ENCODE results near the gene DGKB. TPM values are rescaled to one million over a fixed set of nuclear protein-coding genes. Genes with fewer than 3 reads are reported as not detected.

Gene DGKB
- total and polyA plus RNA-seq, 8 donors = 0.20 to 260 (median 3.2) TPM; not detected in 4

DNA sequence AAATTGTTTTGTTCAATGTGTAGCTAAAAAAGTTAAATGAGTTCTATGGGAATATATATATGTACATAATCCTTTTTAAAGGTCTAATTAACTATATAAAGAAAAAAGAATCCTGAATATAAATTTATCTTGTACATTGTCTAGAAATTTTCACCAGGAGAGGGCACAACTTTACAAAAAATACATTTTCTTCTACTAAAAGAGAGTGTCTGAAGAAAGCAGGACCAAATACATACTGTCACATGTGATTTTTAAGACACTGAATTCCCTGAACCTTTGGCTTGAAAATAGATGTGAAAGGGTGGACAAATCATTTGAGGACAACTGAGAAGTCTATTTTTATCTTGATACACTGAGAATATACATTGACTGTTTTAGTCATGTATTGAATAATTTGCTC, 204.3 kb downstream of the DGKB start:
- Histone ChIP-seq H3K9me3 (no peaks in the 10 kb centered on the region), H3K27me3 (no peaks in the 10 kb centered on the region), H3K36me3 (no peaks in the 10 kb centered on the region), H3K4me1 (no peaks in the 10 kb centered on the region), H3K27ac (no peak overlapping the region), H3K4me3 (no peak overlapping the region)
- intact Hi-C loops (cut with DNase I; ENCODE audit: low total_unique reads) = loop anchor here (10.0 kb wide), 1 partner anchor 1413 kb away; no protein-coding TSS in a partner anchor
- DNase-seq = no peak
- TF ChIP-seq, protein P1, sequence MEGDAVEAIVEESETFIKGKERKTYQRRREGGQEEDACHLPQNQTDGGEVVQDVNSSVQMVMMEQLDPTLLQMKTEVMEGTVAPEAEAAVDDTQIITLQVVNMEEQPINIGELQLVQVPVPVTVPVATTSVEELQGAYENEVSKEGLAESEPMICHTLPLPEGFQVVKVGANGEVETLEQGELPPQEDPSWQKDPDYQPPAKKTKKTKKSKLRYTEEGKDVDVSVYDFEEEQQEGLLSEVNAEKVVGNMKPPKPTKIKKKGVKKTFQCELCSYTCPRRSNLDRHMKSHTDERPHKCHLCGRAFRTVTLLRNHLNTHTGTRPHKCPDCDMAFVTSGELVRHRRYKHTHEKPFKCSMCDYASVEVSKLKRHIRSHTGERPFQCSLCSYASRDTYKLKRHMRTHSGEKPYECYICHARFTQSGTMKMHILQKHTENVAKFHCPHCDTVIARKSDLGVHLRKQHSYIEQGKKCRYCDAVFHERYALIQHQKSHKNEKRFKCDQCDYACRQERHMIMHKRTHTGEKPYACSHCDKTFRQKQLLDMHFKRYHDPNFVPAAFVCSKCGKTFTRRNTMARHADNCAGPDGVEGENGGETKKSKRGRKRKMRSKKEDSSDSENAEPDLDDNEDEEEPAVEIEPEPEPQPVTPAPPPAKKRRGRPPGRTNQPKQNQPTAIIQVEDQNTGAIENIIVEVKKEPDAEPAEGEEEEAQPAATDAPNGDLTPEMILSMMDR (IDR thresholded peaks at IDR 0.05) = no peak
- TF ChIP-seq POLR2A (IDR thresholded peaks at IDR 0.05) = no peak
- no peak for TF ChIP-seq EP300 (IDR thresholded peaks at IDR 0.05)
- no peak for TF ChIP-seq POLR2AphosphoS5 (IDR thresholded peaks at IDR 0.05)

DNA sequence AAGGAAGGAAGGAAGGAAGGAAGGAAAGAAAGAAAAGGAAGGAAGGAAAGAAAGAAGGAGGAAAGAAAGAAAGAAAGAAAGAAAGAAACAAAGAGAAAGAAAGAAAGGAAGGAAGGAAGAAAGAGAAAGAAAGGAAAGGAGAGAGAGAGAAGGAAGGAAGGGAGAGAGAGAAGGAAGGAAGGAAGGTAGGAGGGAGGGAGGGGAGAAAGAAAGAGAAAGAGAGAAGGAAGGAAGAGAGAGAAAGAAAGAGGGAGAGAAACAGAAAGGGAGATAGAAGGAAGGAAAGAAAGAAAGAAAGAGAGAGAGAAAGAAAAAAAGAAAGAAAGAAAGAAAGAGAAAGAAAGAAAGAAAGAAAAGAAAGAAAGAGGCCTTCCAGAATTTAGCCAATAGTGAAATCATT, 204.9 kb downstream of the DGKB start:
- Histone ChIP-seq H3K27ac (no peak overlapping the region), H3K4me3 (no peak overlapping the region), H3K36me3 (no peaks in the 10 kb centered on the region), H3K4me1 (no peaks in the 10 kb centered on the region), H3K27me3 (no peaks in the 10 kb centered on the region), H3K9me3 (no peaks in the 10 kb centered on the region)
- TF ChIP-seq, protein P1 (IDR thresholded peaks at IDR 0.05) = no peak
- no peak for TF ChIP-seq POLR2AphosphoS5 (IDR thresholded peaks at IDR 0.05)
- TF ChIP-seq EP300 (IDR thresholded peaks at IDR 0.05) = no peak
- no peak for TF ChIP-seq POLR2A (IDR thresholded peaks at IDR 0.05)
- DNase-seq = no peak
- intact Hi-C loops (cut with DNase I; ENCODE audit: low total_unique reads) = loop anchor here (10.0 kb wide), 1 partner anchor 1413 kb away; no protein-coding TSS in a partner anchor

DNA sequence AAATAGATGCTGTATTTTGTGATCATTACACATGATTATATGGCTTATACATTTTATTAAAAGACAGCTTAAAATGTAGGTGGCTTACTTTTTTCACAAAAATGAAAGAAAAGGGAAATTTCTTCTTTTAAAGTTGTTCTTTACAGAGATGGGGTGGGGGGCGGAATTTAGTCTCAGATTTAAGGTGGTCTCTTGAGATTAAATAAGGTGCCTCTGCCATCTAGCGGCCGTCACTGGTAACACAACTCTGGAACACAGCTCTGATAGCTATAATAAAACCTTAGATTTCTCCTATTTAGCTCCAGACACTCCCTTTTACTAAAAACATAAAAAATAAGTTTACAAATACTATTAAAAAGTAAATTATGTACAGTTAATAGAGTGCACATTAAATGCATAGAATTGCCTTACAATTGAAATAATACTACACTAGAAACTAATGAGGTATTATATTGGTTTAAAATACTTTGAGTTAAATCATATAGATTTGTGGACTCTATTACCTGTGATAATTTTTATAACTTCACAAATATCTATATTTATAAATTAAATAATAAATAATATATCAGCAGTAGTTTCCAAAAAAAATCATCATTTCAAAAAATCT, 210.9 kb downstream of the DGKB start:
- WGBS, 5 donors = 0 to 2% (median 1%) methylated on average over 3 of the region's 3 CpGs
- Histone ChIP-seq H3K4me1 (peaks cover 0 to 14% (median 2%) of the 10 kb centered on the region in 4 donors), H3K4me3 (no peak overlapping the region), H3K9me3 (no peaks in the 10 kb centered on the region), H3K36me3 (no peaks in the 10 kb centered on the region), H3K27me3 (no peaks in the 10 kb centered on the region), H3K27ac (no peak overlapping the region)
- intact Hi-C loops (cut with DNase I; ENCODE audit: low total_unique reads) = loop anchor here (10.0 kb wide), 1 partner anchor 1407 kb away; no protein-coding TSS in a partner anchor
- TF ChIP-seq, protein P1 (IDR thresholded peaks at IDR 0.05) = peak in 5 of 7 experiments; percentile 51 to 82 (median 69)
- no peak for TF ChIP-seq EP300 (IDR thresholded peaks at IDR 0.05)
- peak; percentile 40 to 69 for DNase-seq

DNA sequence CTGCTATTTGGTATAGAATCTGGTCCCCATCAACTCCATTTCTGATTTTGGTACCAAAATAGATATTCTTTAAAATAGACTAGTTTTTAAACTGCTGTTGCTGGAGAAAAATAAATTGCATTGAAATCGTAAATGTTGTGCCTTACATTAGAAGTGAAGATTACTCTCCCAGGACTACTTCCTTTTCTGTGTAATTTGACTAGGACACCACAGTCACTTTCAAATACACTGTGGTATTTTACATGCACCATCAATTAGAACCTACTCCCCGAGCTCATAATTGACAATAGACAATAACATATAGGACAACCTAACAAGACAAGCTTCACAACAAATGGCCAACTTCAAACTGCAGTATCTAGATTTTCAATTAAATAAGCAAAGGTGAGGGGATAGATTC, 211.5 kb downstream of the DGKB start:
- 55 to 64% (median 56%) methylated on average over 2 of the region's 2 CpGs for WGBS, 5 donors
- no peak for DNase-seq
- H3K27me3 ChIP-seq = no peaks in the 10 kb centered on the region
- no peak overlapping the region for H3K27ac ChIP-seq
- TF ChIP-seq POLR2AphosphoS5 (IDR thresholded peaks at IDR 0.05) = no peak
- TF ChIP-seq POLR2A (IDR thresholded peaks at IDR 0.05) = no peak
- TF ChIP-seq, protein P1 (IDR thresholded peaks at IDR 0.05) = no peak
- no peak for TF ChIP-seq EP300 (IDR thresholded peaks at IDR 0.05)
- no peaks in the 10 kb centered on the region for H3K9me3 ChIP-seq
- intact Hi-C loops (cut with DNase I; ENCODE audit: low total_unique reads) = loop anchor here (10.0 kb wide), 1 partner anchor 1406 kb away; no protein-coding TSS in a partner anchor
- no peak overlapping the region for H3K4me3 ChIP-seq
- H3K4me1 ChIP-seq = peaks cover 0 to 14% (median 2%) of the 10 kb centered on the region in 4 donors
- no peaks in the 10 kb centered on the region for H3K36me3 ChIP-seq

Measured in stomach (tissue), 9 donors.